Measurements from ENCODE around the gene SSC4D.
A peak's percentile ranks its signal among the peaks of the same experiment; 100 is the strongest.
"Not testable (repeated sequence)": the region's sequence is repeated elsewhere in the genome, so short reads cannot be mapped to it uniquely, and the experiment has no call there.

Gene SSC4D

GRCh38 chr7:76381814-76382213 lies 27.7 kb downstream of the SSC4D start:
- no peak for DNase-seq

- no peak for DNase-seq
Observed at GRCh38 chr7:76380623-76380966, 28.9 kb downstream of the SSC4D start.

- DNase-seq = peak; percentile 42 to 48
Observed at GRCh38 chr7:76377186-76377918, 32.1 kb downstream of the SSC4D start.

GRCh38 chr7:76375251-76375650 lies 34.2 kb downstream of the SSC4D start:
- DNase-seq = no peak

GRCh38 chr7:76372984-76373833 lies 36.3 kb downstream of the SSC4D start:
- no peak for DNase-seq

- no peak for DNase-seq
Observed at GRCh38 chr7:76371396-76371795, 38.1 kb downstream of the SSC4D start.

- no peak for DNase-seq
Observed at GRCh38 chr7:76369018-76369417, 40.5 kb downstream of the SSC4D start.

GRCh38 chr7:76368190-76368589 lies 41.3 kb downstream of the SSC4D start:
- DNase-seq = no peak

GRCh38 chr7:76364198-76364584 lies 45.3 kb downstream of the SSC4D start:
- DNase-seq = no peak

- not testable (repeated sequence) for DNase-seq
Observed at GRCh38 chr7:76363754-76364153, 45.7 kb downstream of the SSC4D start.

- DNase-seq = no peak
Observed at GRCh38 chr7:76359978-76360638, 49.4 kb downstream of the SSC4D start.

- peak; percentile 96 for DNase-seq
Observed at GRCh38 chr7:76359111-76359977, 50.2 kb downstream of the SSC4D start.

GRCh38 chr7:76358481-76359110 lies 50.9 kb downstream of the SSC4D start, which contains the start of gene YWHAG:
Gene YWHAG, minus strand, starts transcription at chr7:76358991. Its CDS starts 183 bp downstream, at chr7:76358808.
- peak; percentile 52 to 76 for DNase-seq

- DNase-seq = peak; percentile 10 to 27
Observed at GRCh38 chr7:76358011-76358480, 51.5 kb downstream of the SSC4D start.

GRCh38 chr7:76357475-76358010 lies 52.0 kb downstream of the SSC4D start:
- no peak for DNase-seq

GRCh38 chr7:76356823-76357222 lies 52.7 kb downstream of the SSC4D start:
- peak in 1 of 2 experiments; percentile 9 for DNase-seq

- DNase-seq = no peak
Observed at GRCh38 chr7:76356115-76356514, 53.4 kb downstream of the SSC4D start.

GRCh38 chr7:76354981-76355730 lies 54.3 kb downstream of the SSC4D start:
- DNase-seq = no peak

GRCh38 chr7:76354516-76354915 lies 55.0 kb downstream of the SSC4D start:
- no peak for DNase-seq

- DNase-seq = no peak
Observed at GRCh38 chr7:76353744-76354143, 55.8 kb downstream of the SSC4D start.

- no peak for DNase-seq
Observed at GRCh38 chr7:76352193-76352592, 57.3 kb downstream of the SSC4D start.
